ENCODE results near the gene CELF6.

- no peak for TF ChIP-seq CTCF (conservative IDR thresholded peaks at IDR 0.05; ENCODE audit: low read depth, low read length)
- no peak for TF ChIP-seq EZH2 (IDR thresholded peaks at IDR 0.05; ENCODE audit: borderline replicate concordance, low read depth, low read length, poor library complexity, severe bottlenecking)
Measured at GRCh38 chr15:72302955-72303354, 17.0 kb downstream of the CELF6 start.
